NCI-H2227 treated with DMSO at 0.1 percent for 48 hours (cell line): ENCODE results near the gene TAF11L11.
"Not testable (repeated sequence)": the region's sequence is repeated elsewhere in the genome, so short reads cannot be mapped to it uniquely, and the experiment has no call there.

ENCODE experiments used
- DNase-seq: peaks from one replicate; lab custom pipeline; 2025; lab: John Stamatoyannopoulos, UW

The TAF11L11 gene

GRCh38 chr5:17603880-17604279 is at the start of gene TAF11L11:
TSS of gene TAF11L11 (plus strand) at chr5:17604183.
- not testable (repeated sequence) for DNase-seq

GRCh38 chr5:17585658-17586057 is 18.3 kb upstream of the TAF11L11 start, which contains the start of gene TAF11L7:
TSS of gene TAF11L7 (minus strand) at chr5:17585758.
- not testable (repeated sequence) for DNase-seq

GRCh38 chr5:17590860-17591259 is 13.1 kb upstream of the TAF11L11 start, which contains the start of gene TAF11L8:
TSS of gene TAF11L8 (minus strand) at chr5:17590960.
- DNase-seq, result not testable (repeated sequence)

GRCh38 chr5:17594255-17594654 is 9.7 kb upstream of the TAF11L11 start, which contains the start of gene TAF11L9:
TSS of gene TAF11L9 (minus strand) at chr5:17594394.
- not testable (repeated sequence) for DNase-seq

- DNase-seq, result not testable (repeated sequence)
These were observed 6.3 kb upstream of the TAF11L11 start, which contains the start of gene TAF11L10 for GRCh38 chr5:17597728-17598127. TSS of gene TAF11L10 (minus strand) at chr5:17597828.

GRCh38 chr5:17604951-17605350 is 968 bp downstream of the TAF11L11 start:
- DNase-seq, result no peak

- DNase-seq, result not testable (repeated sequence)
These were observed 3.5 kb downstream of the TAF11L11 start for GRCh38 chr5:17607461-17607860.

GRCh38 chr5:17610092-17610491 is 6.1 kb downstream of the TAF11L11 start, which contains the start of gene TAF11L12:
TSS of gene TAF11L12 (plus strand) at chr5:17610392.
- DNase-seq, result not testable (repeated sequence)

- DNase-seq, result no peak
These were observed 11.1 kb downstream of the TAF11L11 start for GRCh38 chr5:17614872-17615605.

GRCh38 chr5:17619354-17619753 is 15.4 kb downstream of the TAF11L11 start:
- DNase-seq, result no peak

- no peak for DNase-seq
These were observed 16.6 kb downstream of the TAF11L11 start for GRCh38 chr5:17620627-17621026.

GRCh38 chr5:17625686-17626085 is 21.7 kb downstream of the TAF11L11 start:
- DNase-seq, result no peak

- not testable (repeated sequence) for DNase-seq
These were observed 27.8 kb downstream of the TAF11L11 start, which contains the start of gene TAF11L13 for GRCh38 chr5:17631788-17632187. TSS of gene TAF11L13 (plus strand) at chr5:17632088.

- DNase-seq, result no peak
These were observed 30.2 kb downstream of the TAF11L11 start, which contains the start of gene TAF11L14 for GRCh38 chr5:17634160-17634559. TSS of gene TAF11L14 (plus strand) at chr5:17634460.

- not testable (repeated sequence) for DNase-seq
These were observed 45.2 kb downstream of the TAF11L11 start for GRCh38 chr5:17649232-17649631.

- not testable (repeated sequence) for DNase-seq
These were observed 51.3 kb downstream of the TAF11L11 start for GRCh38 chr5:17655201-17655759.
